DMS 273 treated with DMSO at 0.1 percent for 48 hours (cell line): ENCODE measurements around the gene ASPSCR1.

Source experiments
- DNase-seq: peaks from one replicate; lab custom pipeline; 2025; lab: John Stamatoyannopoulos, UW

Gene ASPSCR1

GRCh38 chr17:81983011-81983638 lies 5.7 kb downstream of the ASPSCR1 start:
- DNase-seq: no peak

GRCh38 chr17:81983639-81984373 lies 6.4 kb downstream of the ASPSCR1 start:
- no peak for DNase-seq

- DNase-seq: no peak
Measured at GRCh38 chr17:81984773-81985410, 7.5 kb downstream of the ASPSCR1 start.

GRCh38 chr17:81986606-81987005 lies 9.2 kb downstream of the ASPSCR1 start:
- no peak for DNase-seq

GRCh38 chr17:81987161-81987770 lies 9.8 kb downstream of the ASPSCR1 start:
- no peak for DNase-seq

GRCh38 chr17:81990836-81991683 lies 13.6 kb downstream of the ASPSCR1 start:
- DNase-seq: no peak

GRCh38 chr17:81991684-81992305 lies 14.4 kb downstream of the ASPSCR1 start:
- DNase-seq: peak; percentile 47

- no peak for DNase-seq
Measured at GRCh38 chr17:81992306-81993102, 15.1 kb downstream of the ASPSCR1 start.

- DNase-seq: no peak
Measured at GRCh38 chr17:81993729-81994592, 16.5 kb downstream of the ASPSCR1 start.

GRCh38 chr17:81994593-81995462 lies 17.4 kb downstream of the ASPSCR1 start:
- DNase-seq: no peak

GRCh38 chr17:81995463-81996231 lies 18.2 kb downstream of the ASPSCR1 start:
- DNase-seq: no peak

- no peak for DNase-seq
Measured at GRCh38 chr17:81996232-81996756, 18.9 kb downstream of the ASPSCR1 start.

GRCh38 chr17:81996757-81997441 lies 19.5 kb downstream of the ASPSCR1 start:
- DNase-seq: no peak

GRCh38 chr17:81998212-81998611 lies 20.8 kb downstream of the ASPSCR1 start:
- DNase-seq: no peak

GRCh38 chr17:81998691-81999438 lies 21.4 kb downstream of the ASPSCR1 start:
- no peak for DNase-seq

- no peak for DNase-seq
Measured at GRCh38 chr17:81999587-81999975, 22.2 kb downstream of the ASPSCR1 start.
